ENCODE data around the gene PTGFRN.

The PTGFRN gene

GRCh38 chr1:116914667-116915066 lies 5.0 kb downstream of the PTGFRN start:
- Histone ChIP-seq H3K27ac (ENCODE audit: low read depth in 2 of 2, low read length in 2 of 2) (peak overlapping the region; percentile 44 to 79), H3K4me1 (ENCODE audit: control insufficient read depth in 2 of 2, insufficient read depth in 2 of 2, low read length in 2 of 2) (peaks cover 12 to 61% of the 10 kb centered on the region in 2 donors), H3K4me3 (ENCODE audit: low read length in 2 of 2) (peak overlapping the region; percentile 42 to 46), H3K9me3 (ENCODE audit: control insufficient read depth in 2 of 2, low read length in 2 of 2) (no peaks in the 10 kb centered on the region), H3K9ac (ENCODE audit: low read depth in 1 of 2, low read length in 2 of 2) (peak overlapping the region in 1 of 2 donors; percentile 41), H3K36me3 (ENCODE audit: control insufficient read depth in 2 of 2, insufficient read depth in 2 of 2, low read length in 2 of 2) (no peaks in the 10 kb centered on the region), H3K27me3 (ENCODE audit: control insufficient read depth in 2 of 2, insufficient read depth in 2 of 2, low read length in 2 of 2) (no peaks in the 10 kb centered on the region)

GRCh38 chr1:116915086-116915661 lies 5.5 kb downstream of the PTGFRN start:
- peaks cover 17 to 66% of the 10 kb centered on the region in 2 donors for H3K4me1 ChIP-seq (ENCODE audit: control insufficient read depth in 2 of 2, insufficient read depth in 2 of 2, low read length in 2 of 2)
- H3K36me3 ChIP-seq (ENCODE audit: control insufficient read depth in 2 of 2, insufficient read depth in 2 of 2, low read length in 2 of 2): no peaks in the 10 kb centered on the region
- peak overlapping the region; percentile 42 to 46 for H3K4me3 ChIP-seq (ENCODE audit: low read length in 2 of 2)
- H3K9me3 ChIP-seq (ENCODE audit: control insufficient read depth in 2 of 2, low read length in 2 of 2): no peaks in the 10 kb centered on the region
- H3K27ac ChIP-seq (ENCODE audit: low read depth in 2 of 2, low read length in 2 of 2): peak overlapping the region; percentile 44 to 79
- H3K27me3 ChIP-seq (ENCODE audit: control insufficient read depth in 2 of 2, insufficient read depth in 2 of 2, low read length in 2 of 2): no peaks in the 10 kb centered on the region
- peak overlapping the region in 1 of 2 donors; percentile 41 for H3K9ac ChIP-seq (ENCODE audit: low read depth in 1 of 2, low read length in 2 of 2)

DNA sequence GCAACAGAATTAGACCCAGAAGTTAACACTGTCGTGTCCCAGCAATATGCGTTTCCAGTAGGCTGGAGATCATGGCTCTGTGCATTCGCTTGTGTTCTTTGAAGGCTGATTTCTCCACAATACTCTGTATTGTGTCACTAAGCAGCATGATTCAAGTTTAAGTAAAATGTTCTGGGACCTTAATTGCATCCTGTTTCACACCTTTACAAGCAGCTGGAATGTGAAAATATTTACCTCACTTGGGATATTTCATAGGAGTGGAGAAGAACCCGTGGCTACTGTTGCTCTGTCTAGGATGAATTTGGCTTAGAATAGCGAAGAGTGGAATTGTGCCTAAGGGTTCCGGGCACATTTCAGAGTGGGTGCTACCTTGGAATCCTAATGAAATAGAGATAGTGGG lies 6.3 kb downstream of the PTGFRN start:
- Histone ChIP-seq H3K4me1 (ENCODE audit: control insufficient read depth in 2 of 2, insufficient read depth in 2 of 2, low read length in 2 of 2) (peaks cover 15 to 69% of the 10 kb centered on the region in 2 donors), H3K9me3 (ENCODE audit: control insufficient read depth in 2 of 2, low read length in 2 of 2) (no peaks in the 10 kb centered on the region), H3K27me3 (ENCODE audit: control insufficient read depth in 2 of 2, insufficient read depth in 2 of 2, low read length in 2 of 2) (no peaks in the 10 kb centered on the region), H3K27ac (ENCODE audit: low read depth in 2 of 2, low read length in 2 of 2) (peak overlapping the region; percentile 44 to 79), H3K4me3 (ENCODE audit: low read length in 2 of 2) (no peak overlapping the region), H3K9ac (ENCODE audit: low read depth in 1 of 2, low read length in 2 of 2) (no peak overlapping the region), H3K36me3 (ENCODE audit: control insufficient read depth in 2 of 2, insufficient read depth in 2 of 2, low read length in 2 of 2) (no peaks in the 10 kb centered on the region)

DNA sequence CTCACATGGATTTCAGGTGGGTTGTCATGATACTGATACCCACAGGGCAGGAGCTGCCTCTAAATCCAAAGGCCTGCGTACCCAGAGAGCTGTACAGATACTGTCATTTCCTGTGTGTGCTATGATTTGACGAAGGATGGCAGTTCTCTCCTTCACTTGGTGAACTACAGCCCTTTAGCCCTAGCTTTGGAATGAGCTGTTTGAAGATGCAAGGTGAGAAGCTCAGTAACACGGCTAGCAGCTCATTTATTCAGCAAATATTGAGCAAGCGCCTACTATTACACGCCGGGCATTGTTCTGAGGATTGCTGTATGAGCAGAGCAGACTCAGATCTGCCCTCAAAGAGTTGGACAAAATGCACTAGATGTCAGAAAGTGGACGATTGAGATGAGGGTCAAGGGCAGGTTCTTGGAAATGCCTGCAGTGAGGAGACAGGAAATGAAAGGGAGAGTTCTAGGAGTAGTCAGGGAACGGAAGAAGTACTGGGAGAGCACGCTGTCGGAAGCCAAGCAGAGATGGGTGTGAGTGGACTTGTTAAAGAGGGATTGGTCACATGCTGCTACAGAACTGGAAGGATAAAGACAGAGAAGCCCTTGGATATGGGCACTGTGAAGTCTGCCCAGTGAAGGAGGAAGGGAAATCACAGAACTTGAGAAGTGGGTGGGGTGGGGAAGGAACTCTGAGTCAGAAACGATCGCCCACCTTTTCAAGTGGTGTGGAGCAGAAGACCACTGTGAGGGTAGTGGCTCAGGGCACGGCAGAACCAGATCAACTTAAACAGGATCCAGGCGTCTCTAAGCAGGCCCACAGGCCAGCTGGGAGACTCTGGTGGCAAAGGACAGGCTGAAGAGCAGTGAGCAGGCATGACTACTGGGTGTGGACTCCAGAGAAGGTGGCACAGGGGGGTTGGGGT lies 7.1 kb downstream of the PTGFRN start:
- Histone ChIP-seq H3K27me3 (ENCODE audit: control insufficient read depth in 2 of 2, insufficient read depth in 2 of 2, low read length in 2 of 2) (no peaks in the 10 kb centered on the region), H3K9ac (ENCODE audit: low read depth in 1 of 2, low read length in 2 of 2) (peak overlapping the region in 1 of 2 donors; percentile 28), H3K4me3 (ENCODE audit: low read length in 2 of 2) (no peak overlapping the region), H3K4me1 (ENCODE audit: control insufficient read depth in 2 of 2, insufficient read depth in 2 of 2, low read length in 2 of 2) (peaks cover 11 to 67% of the 10 kb centered on the region in 2 donors), H3K36me3 (ENCODE audit: control insufficient read depth in 2 of 2, insufficient read depth in 2 of 2, low read length in 2 of 2) (no peaks in the 10 kb centered on the region), H3K9me3 (ENCODE audit: control insufficient read depth in 2 of 2, low read length in 2 of 2) (no peaks in the 10 kb centered on the region), H3K27ac (ENCODE audit: low read depth in 2 of 2, low read length in 2 of 2) (peak overlapping the region in 1 of 2 donors; percentile 69)

GRCh38 chr1:116918714-116919357 lies 9.1 kb downstream of the PTGFRN start:
- Histone ChIP-seq H3K27ac (ENCODE audit: low read depth in 2 of 2, low read length in 2 of 2) (no peak overlapping the region), H3K4me1 (ENCODE audit: control insufficient read depth in 2 of 2, insufficient read depth in 2 of 2, low read length in 2 of 2) (peaks cover 11 to 63% of the 10 kb centered on the region in 2 donors)

DNA sequence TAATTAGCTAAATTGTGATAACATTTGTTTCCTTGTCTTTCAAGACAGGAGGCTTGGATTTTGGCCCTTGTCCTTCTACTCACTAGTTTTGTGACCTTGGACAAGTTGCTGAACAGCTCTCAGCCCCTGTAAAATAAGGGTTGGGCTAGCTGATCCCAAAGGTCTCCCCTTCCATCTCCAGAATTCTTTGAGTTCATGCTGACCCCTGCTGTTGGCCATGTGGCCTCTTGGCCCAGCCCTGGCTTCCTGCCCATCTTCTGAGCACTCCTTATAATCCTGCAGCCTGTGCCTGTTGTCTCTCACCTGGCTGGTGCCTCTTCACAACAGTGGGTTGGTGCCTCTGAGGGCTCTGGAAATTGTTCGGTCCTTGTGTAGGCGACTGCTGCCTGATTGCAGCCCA lies 10.1 kb downstream of the PTGFRN start:
- Histone ChIP-seq H3K27me3 (ENCODE audit: control insufficient read depth in 2 of 2, insufficient read depth in 2 of 2, low read length in 2 of 2) (no peaks in the 10 kb centered on the region), H3K27ac (ENCODE audit: low read depth in 2 of 2, low read length in 2 of 2) (peak overlapping the region in 1 of 2 donors; percentile 13), H3K9ac (ENCODE audit: low read depth in 1 of 2, low read length in 2 of 2) (no peak overlapping the region), H3K4me1 (ENCODE audit: control insufficient read depth in 2 of 2, insufficient read depth in 2 of 2, low read length in 2 of 2) (peaks cover 11 to 58% of the 10 kb centered on the region in 2 donors), H3K9me3 (ENCODE audit: control insufficient read depth in 2 of 2, low read length in 2 of 2) (no peaks in the 10 kb centered on the region), H3K4me3 (ENCODE audit: low read length in 2 of 2) (no peak overlapping the region), H3K36me3 (ENCODE audit: control insufficient read depth in 2 of 2, insufficient read depth in 2 of 2, low read length in 2 of 2) (no peaks in the 10 kb centered on the region)

More at GRCh38 chr1:116918714-116919357, 9.1 kb downstream of the PTGFRN start:
- no peak overlapping the region for H3K4me3 ChIP-seq (ENCODE audit: low read length in 2 of 2)
- no peaks in the 10 kb centered on the region for H3K9me3 ChIP-seq (ENCODE audit: control insufficient read depth in 2 of 2, low read length in 2 of 2)
- no peaks in the 10 kb centered on the region for H3K36me3 ChIP-seq (ENCODE audit: control insufficient read depth in 2 of 2, insufficient read depth in 2 of 2, low read length in 2 of 2)
- no peak overlapping the region for H3K9ac ChIP-seq (ENCODE audit: low read depth in 1 of 2, low read length in 2 of 2)
- H3K27me3 ChIP-seq (ENCODE audit: control insufficient read depth in 2 of 2, insufficient read depth in 2 of 2, low read length in 2 of 2): no peaks in the 10 kb centered on the region

- H3K9me3 ChIP-seq (ENCODE audit: control insufficient read depth in 2 of 2, low read length in 2 of 2): no peaks in the 10 kb centered on the region
- H3K4me1 ChIP-seq (ENCODE audit: control insufficient read depth in 2 of 2, insufficient read depth in 2 of 2, low read length in 2 of 2): peaks cover 11 to 56% of the 10 kb centered on the region in 2 donors
- no peak overlapping the region for H3K4me3 ChIP-seq (ENCODE audit: low read length in 2 of 2)
- H3K36me3 ChIP-seq (ENCODE audit: control insufficient read depth in 2 of 2, insufficient read depth in 2 of 2, low read length in 2 of 2): no peaks in the 10 kb centered on the region
- H3K27ac ChIP-seq (ENCODE audit: low read depth in 2 of 2, low read length in 2 of 2): peak overlapping the region in 1 of 2 donors; percentile 13
- no peak overlapping the region for H3K9ac ChIP-seq (ENCODE audit: low read depth in 1 of 2, low read length in 2 of 2)
- no peaks in the 10 kb centered on the region for H3K27me3 ChIP-seq (ENCODE audit: control insufficient read depth in 2 of 2, insufficient read depth in 2 of 2, low read length in 2 of 2)
Observed at GRCh38 chr1:116920211-116920610, 10.5 kb downstream of the PTGFRN start.

GRCh38 chr1:116921301-116921885 lies 11.7 kb downstream of the PTGFRN start:
- H3K27me3 ChIP-seq (ENCODE audit: control insufficient read depth in 2 of 2, insufficient read depth in 2 of 2, low read length in 2 of 2): no peaks in the 10 kb centered on the region
- H3K4me3 ChIP-seq (ENCODE audit: low read length in 2 of 2): no peak overlapping the region
- H3K9me3 ChIP-seq (ENCODE audit: control insufficient read depth in 2 of 2, low read length in 2 of 2): no peaks in the 10 kb centered on the region
- H3K9ac ChIP-seq (ENCODE audit: low read depth in 1 of 2, low read length in 2 of 2): no peak overlapping the region
- peak overlapping the region in 1 of 2 donors; percentile 67 for H3K27ac ChIP-seq (ENCODE audit: low read depth in 2 of 2, low read length in 2 of 2)
- no peaks in the 10 kb centered on the region for H3K36me3 ChIP-seq (ENCODE audit: control insufficient read depth in 2 of 2, insufficient read depth in 2 of 2, low read length in 2 of 2)
- H3K4me1 ChIP-seq (ENCODE audit: control insufficient read depth in 2 of 2, insufficient read depth in 2 of 2, low read length in 2 of 2): peaks cover 11 to 45% of the 10 kb centered on the region in 2 donors

DNA sequence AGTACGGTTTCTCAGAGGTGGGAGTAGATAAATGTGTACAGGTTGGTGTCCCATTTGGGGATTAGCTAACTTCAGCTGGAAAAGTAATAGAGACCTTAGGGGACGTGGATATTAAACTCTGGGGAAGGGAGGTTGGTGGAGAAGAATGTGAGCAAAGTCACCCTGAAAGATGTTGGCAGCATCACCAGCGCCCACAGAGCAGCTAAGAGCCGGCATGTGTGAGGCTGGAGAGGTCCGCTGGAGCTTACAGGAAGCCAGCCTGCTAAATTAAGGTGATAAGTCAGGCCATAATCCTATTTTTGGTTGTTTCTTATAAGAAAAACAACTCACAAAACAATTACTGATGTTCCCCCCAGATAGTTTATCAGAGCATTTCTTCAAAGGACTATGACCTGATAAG lies 12.2 kb downstream of the PTGFRN start:
- H3K27ac ChIP-seq (ENCODE audit: low read depth in 2 of 2, low read length in 2 of 2): peak overlapping the region in 1 of 2 donors; percentile 67
- no peaks in the 10 kb centered on the region for H3K27me3 ChIP-seq (ENCODE audit: control insufficient read depth in 2 of 2, insufficient read depth in 2 of 2, low read length in 2 of 2)
- no peak overlapping the region for H3K9ac ChIP-seq (ENCODE audit: low read depth in 1 of 2, low read length in 2 of 2)
- no peaks in the 10 kb centered on the region for H3K9me3 ChIP-seq (ENCODE audit: control insufficient read depth in 2 of 2, low read length in 2 of 2)
- H3K4me1 ChIP-seq (ENCODE audit: control insufficient read depth in 2 of 2, insufficient read depth in 2 of 2, low read length in 2 of 2): peaks cover 11 to 40% of the 10 kb centered on the region in 2 donors
- H3K36me3 ChIP-seq (ENCODE audit: control insufficient read depth in 2 of 2, insufficient read depth in 2 of 2, low read length in 2 of 2): no peaks in the 10 kb centered on the region
- no peak overlapping the region for H3K4me3 ChIP-seq (ENCODE audit: low read length in 2 of 2)
